ENCODE results near the gene GABARAPL1. TPM values are rescaled to one million over a fixed set of nuclear protein-coding genes. Genes with fewer than 3 reads are reported as not detected.
"Not testable (repeated sequence)": the region's sequence is repeated elsewhere in the genome, so short reads cannot be mapped to it uniquely, and the experiment has no call there.

Gene GABARAPL1
- total RNA-seq, 2 experiments from 2014 or later, result 13.1 to 14.0 TPM

- H3K27ac Mint-ChIP-seq, H3K4me3 Mint-ChIP-seq, DNase-seq, POLR2A ChIA-PET, H3K27me3 Mint-ChIP-seq, H3K9me3 Mint-ChIP-seq, CTCF ChIA-PET, H3K4me1 Mint-ChIP-seq: not testable (repeated sequence)
- peaks cover 34% of the 10 kb centered on the region for H3K36me3 Mint-ChIP-seq (ENCODE audit: low read depth)
Measured at GRCh38 chr12:10225426-10225825, 12.7 kb downstream of the GABARAPL1 start.

GRCh38 chr12:10226086-10226485 is 13.4 kb downstream of the GABARAPL1 start:
- H3K27ac Mint-ChIP-seq, result no peak overlapping the region
- ChIA-PET POLR2A (no interaction called here), CTCF (no interaction called here)
- H3K4me1 Mint-ChIP-seq, result peaks cover 2% of the 10 kb centered on the region
- H3K27me3 Mint-ChIP-seq, result no peaks in the 10 kb centered on the region
- H3K36me3 Mint-ChIP-seq (ENCODE audit: low read depth), result peaks cover 29% of the 10 kb centered on the region
- no peak for DNase-seq
- no peaks in the 10 kb centered on the region for H3K9me3 Mint-ChIP-seq
- no peak overlapping the region for H3K4me3 Mint-ChIP-seq

- no peaks in the 10 kb centered on the region for H3K27me3 Mint-ChIP-seq
Measured at GRCh38 chr12:10226731-10227130, 14.1 kb downstream of the GABARAPL1 start.

GRCh38 chr12:10227648-10228047 is 15.0 kb downstream of the GABARAPL1 start:
- Mint-ChIP-seq H3K4me1 (peaks cover 2% of the 10 kb centered on the region), H3K9me3 (no peaks in the 10 kb centered on the region), H3K27ac (no peak overlapping the region), H3K27me3 (no peaks in the 10 kb centered on the region), H3K36me3 (ENCODE audit: low read depth) (peaks cover 15% of the 10 kb centered on the region), H3K4me3 (no peak overlapping the region)
- ChIA-PET POLR2A (interaction anchor here (1.5 kb wide), 1 partner anchor 14 kb away, joined by 6 read pairs; the partner anchor contains the start of gene GABARAPL1), CTCF (interaction anchor here (1.8 kb wide), 1 partner anchor 9 kb away, joined by 8 read pairs; no protein-coding TSS in a partner anchor)
- DNase-seq, result no peak

More at GRCh38 chr12:10226731-10227130, 14.1 kb downstream of the GABARAPL1 start:
- Mint-ChIP-seq H3K9me3 (no peaks in the 10 kb centered on the region), H3K4me3 (no peak overlapping the region), H3K27ac (no peak overlapping the region), H3K4me1 (peaks cover 2% of the 10 kb centered on the region), H3K36me3 (ENCODE audit: low read depth) (peaks cover 24% of the 10 kb centered on the region)
- DNase-seq, result no peak
- ChIA-PET CTCF (interaction anchor here (1.8 kb wide), 1 partner anchor 10 kb away, joined by 8 read pairs; no protein-coding TSS in a partner anchor), POLR2A (interaction anchor here (1.5 kb wide), 1 partner anchor 13 kb away, joined by 6 read pairs; the partner anchor contains the start of gene GABARAPL1)

- peaks cover 9% of the 10 kb centered on the region for H3K27me3 Mint-ChIP-seq
- H3K36me3 Mint-ChIP-seq (ENCODE audit: low read depth), result peaks cover 6% of the 10 kb centered on the region
- DNase-seq, result no peak
- no peak overlapping the region for H3K4me3 Mint-ChIP-seq
- H3K27ac Mint-ChIP-seq, result no peak overlapping the region
- ChIA-PET POLR2A (no interaction called here), CTCF (interaction anchor here (3.0 kb wide), 1 partner anchor 330 kb away, joined by 14 read pairs; no protein-coding TSS in a partner anchor)
- peaks cover 18% of the 10 kb centered on the region for H3K9me3 Mint-ChIP-seq
- no peaks in the 10 kb centered on the region for H3K4me1 Mint-ChIP-seq
Measured at GRCh38 chr12:10234562-10234961, 21.9 kb downstream of the GABARAPL1 start.

- DNase-seq, result peak; percentile 36
- POLR2A ChIA-PET, result no interaction called here
- peaks cover 18% of the 10 kb centered on the region for H3K9me3 Mint-ChIP-seq
- CTCF ChIA-PET, result interaction anchor here (0.6 to 3.1 kb wide), 12 partner anchors 9 to 514 kb away, joined by 3 to 15 read pairs (median 4); partner anchors contain the start of gene STYK1
- H3K36me3 Mint-ChIP-seq (ENCODE audit: low read depth), result peaks cover 6% of the 10 kb centered on the region
- no peak overlapping the region for H3K4me3 Mint-ChIP-seq
- H3K4me1 Mint-ChIP-seq, result no peaks in the 10 kb centered on the region
- peaks cover 16% of the 10 kb centered on the region for H3K27me3 Mint-ChIP-seq
- no peak overlapping the region for H3K27ac Mint-ChIP-seq
Measured at GRCh38 chr12:10235761-10236631, 23.3 kb downstream of the GABARAPL1 start.

- Mint-ChIP-seq H3K27me3 (peaks cover 17% of the 10 kb centered on the region), H3K36me3 (ENCODE audit: low read depth) (peaks cover 6% of the 10 kb centered on the region), H3K4me3 (no peak overlapping the region), H3K27ac (no peak overlapping the region), H3K4me1 (no peaks in the 10 kb centered on the region), H3K9me3 (peaks cover 18% of the 10 kb centered on the region)
- ChIA-PET CTCF (interaction anchor here (1.3 to 3.1 kb wide), 6 partner anchors 9 to 513 kb away, joined by 3 to 15 read pairs (median 9); no protein-coding TSS in a partner anchor), POLR2A (no interaction called here)
- no peak for DNase-seq
Measured at GRCh38 chr12:10236720-10237119, 24.0 kb downstream of the GABARAPL1 start.

- H3K27me3 Mint-ChIP-seq, result peaks cover 24% of the 10 kb centered on the region
- no peak for DNase-seq
- H3K9me3 Mint-ChIP-seq, result peaks cover 15% of the 10 kb centered on the region
- H3K27ac Mint-ChIP-seq, result no peak overlapping the region
- H3K36me3 Mint-ChIP-seq (ENCODE audit: low read depth), result peaks cover 6% of the 10 kb centered on the region
- H3K4me3 Mint-ChIP-seq, result no peak overlapping the region
- POLR2A ChIA-PET, result no interaction called here
- CTCF ChIA-PET, result interaction anchor here (0.7 kb wide), 1 partner anchor 1138 kb away, joined by 4 read pairs; no protein-coding TSS in a partner anchor
- peaks cover 5% of the 10 kb centered on the region for H3K4me1 Mint-ChIP-seq
Measured at GRCh38 chr12:10238526-10238925, 25.8 kb downstream of the GABARAPL1 start.

GRCh38 chr12:10241290-10241689 is 28.6 kb downstream of the GABARAPL1 start:
- CTCF ChIA-PET, result no interaction called here
- H3K27me3 Mint-ChIP-seq, result peaks cover 29% of the 10 kb centered on the region
- H3K27ac Mint-ChIP-seq, result no peak overlapping the region
- DNase-seq, result no peak
- no peaks in the 10 kb centered on the region for H3K9me3 Mint-ChIP-seq
- H3K4me3 Mint-ChIP-seq, result no peak overlapping the region
- peaks cover 11% of the 10 kb centered on the region for H3K4me1 Mint-ChIP-seq
- H3K36me3 Mint-ChIP-seq (ENCODE audit: low read depth), result no peaks in the 10 kb centered on the region
- POLR2A ChIA-PET, result no interaction called here

GRCh38 chr12:10241727-10242126 is 29.1 kb downstream of the GABARAPL1 start:
- DNase-seq, result no peak
- no peaks in the 10 kb centered on the region for H3K9me3 Mint-ChIP-seq
- H3K4me3 Mint-ChIP-seq, result no peak overlapping the region
- POLR2A ChIA-PET, result no interaction called here
- H3K36me3 Mint-ChIP-seq (ENCODE audit: low read depth), result no peaks in the 10 kb centered on the region
- peaks cover 11% of the 10 kb centered on the region for H3K4me1 Mint-ChIP-seq
- CTCF ChIA-PET, result no interaction called here
- peaks cover 28% of the 10 kb centered on the region for H3K27me3 Mint-ChIP-seq
- H3K27ac Mint-ChIP-seq, result no peak overlapping the region

GRCh38 chr12:10242539-10242938 is 29.9 kb downstream of the GABARAPL1 start:
- Mint-ChIP-seq H3K36me3 (ENCODE audit: low read depth) (no peaks in the 10 kb centered on the region), H3K27ac (no peak overlapping the region), H3K4me1 (peaks cover 11% of the 10 kb centered on the region), H3K4me3 (no peak overlapping the region), H3K27me3 (peaks cover 26% of the 10 kb centered on the region), H3K9me3 (no peaks in the 10 kb centered on the region)
- no peak for DNase-seq
- POLR2A ChIA-PET, result no interaction called here
- CTCF ChIA-PET, result no interaction called here

GRCh38 chr12:10243818-10244520 is 31.3 kb downstream of the GABARAPL1 start:
- Mint-ChIP-seq H3K27ac (no peak overlapping the region), H3K27me3 (peaks cover 34% of the 10 kb centered on the region), H3K9me3 (no peaks in the 10 kb centered on the region), H3K36me3 (ENCODE audit: low read depth) (no peaks in the 10 kb centered on the region), H3K4me3 (peak overlapping the region; percentile 34), H3K4me1 (peaks cover 11% of the 10 kb centered on the region)
- CTCF ChIA-PET, result no interaction called here
- DNase-seq, result peak; percentile 21
- POLR2A ChIA-PET, result no interaction called here

- CTCF ChIA-PET, result no interaction called here
- no peak overlapping the region for H3K4me3 Mint-ChIP-seq
- H3K4me1 Mint-ChIP-seq, result peaks cover 15% of the 10 kb centered on the region
- peaks cover 25% of the 10 kb centered on the region for H3K27me3 Mint-ChIP-seq
- DNase-seq, result no peak
- H3K27ac Mint-ChIP-seq, result no peak overlapping the region
- no peaks in the 10 kb centered on the region for H3K36me3 Mint-ChIP-seq (ENCODE audit: low read depth)
- H3K9me3 Mint-ChIP-seq, result no peaks in the 10 kb centered on the region
- POLR2A ChIA-PET, result no interaction called here
Measured at GRCh38 chr12:10247436-10248058, 34.9 kb downstream of the GABARAPL1 start.
